Smooth muscle cell (in vitro differentiated cells): ENCODE results near the gene MUC12. TPM values are rescaled to one million over a fixed set of nuclear protein-coding genes. Genes with fewer than 3 reads are reported as not detected.

ENCODE experiments used
- DNase-seq: peaks from one replicate; lab custom pipeline; 2025; ENCODE audit not compliant: unreplicated experiment; lab: John Stamatoyannopoulos, UW
- H2AFZ ChIP-seq: fragments of 200-600 bp; sonication (generic); 2 replicates; pipeline ENCODE4 v1.6.0; 2016; ENCODE audit warnings: antibody characterized with exemption, low read depth, mild to moderate bottlenecking
- H3F3A ChIP-seq: fragments of 200-600 bp; sonication (generic); 2 replicates; pipeline ENCODE4 v1.6.0; 2017; ENCODE audit warnings: antibody characterized with exemption, low read depth
- H3K27ac ChIP-seq: fragments of 200-600 bp; sonication (generic); 2 replicates; pipeline ENCODE4 v1.5.1; 2016; ENCODE audit warnings: low read depth, mild to moderate bottlenecking
- H3K27me3 ChIP-seq: fragments of 200-600 bp; sonication (generic); 2 replicates; pipeline ENCODE4 v1.6.1; 2016; ENCODE audit warnings: low read depth, mild to moderate bottlenecking
- H3K36me3 ChIP-seq: fragments of 200-600 bp; sonication (generic); 2 replicates; pipeline ENCODE4 v1.5.1; 2016; ENCODE audit warnings: low read depth
- H3K4me1 ChIP-seq: fragments of 200-600 bp; sonication (generic); 2 replicates; pipeline ENCODE4 v1.5.1; 2016; ENCODE audit warnings: low read depth
- H3K4me2 ChIP-seq: fragments of 200-600 bp; sonication (generic); 2 replicates; pipeline ENCODE4 v1.6.0; 2016; ENCODE audit warnings: mild to moderate bottlenecking
- H3K4me3 ChIP-seq: fragments of 200-600 bp; sonication (generic); 2 replicates; pipeline ENCODE4 v1.5.1; 2016; ENCODE audit warnings: mild to moderate bottlenecking
- H3K79me2 ChIP-seq: fragments of 200-600 bp; sonication (generic); 2 replicates; pipeline ENCODE4 v1.6.0; 2016; ENCODE audit warnings: low read depth, mild to moderate bottlenecking
- H3K9ac ChIP-seq: fragments of 200-600 bp; sonication (generic); 2 replicates; pipeline ENCODE4 v1.6.0; 2016; ENCODE audit warnings: low read depth
- H3K9me3 ChIP-seq: fragments of 200-600 bp; sonication (generic); replicated peaks from 2 replicates; pipeline ENCODE4 v1.5.1; 2016; ENCODE audit warnings: low read depth
- H4K20me1 ChIP-seq: fragments of 200-600 bp; sonication (generic); 2 replicates; pipeline ENCODE4 v1.6.0; 2016; ENCODE audit warnings: low read depth
- CTCF ChIP-seq: fragments of 200-600 bp; sonication (generic); IDR thresholded peaks from 2 replicates; pipeline ENCODE4 v1.5.1; 2017; ENCODE audit warnings: borderline replicate concordance, mild to moderate bottlenecking, antibody characterized with exemption; ENCODE audit not compliant: insufficient read depth, poor library complexity, severe bottlenecking
- WGBS: methylation state at CpG from one replicate; pipeline ENCODE4 v1.1.7; 2016; ENCODE audit warnings: low lambda C conversion rate; 5-methylcytosine and 5-hydroxymethylcytosine counted together
- polyA plus RNA-seq: library from polyadenylated mRNA; unstranded; fragments of >200 nt; fragmentation: Nextera tagmentation; extraction: Ambion mirVana; gene quantifications from 2 replicates; pipeline ENCODE4 v1.2.1, GENCODE V29; 2016
- total RNA-seq: library from RNA; depleted of rRNA; stranded (reverse); fragments of >200 nt; gene quantifications from 2 replicates; pipeline ENCODE4 v1.2.3, GENCODE V29; 2014

Gene MUC12
- total and polyA plus RNA-seq, 2 experiments from 2014 or later, result 13.5 to 18.0 TPM

GRCh38 chr7:100968031-100968430, 1.3 kb upstream of the MUC12 start:
- 36% methylated on average over 6 of the region's 6 CpGs for WGBS
- no peak overlapping the region for H3K27ac ChIP-seq
- H3K36me3 ChIP-seq, result no peaks in the 10 kb centered on the region
- no peak for TF ChIP-seq CTCF
- H4K20me1 ChIP-seq, result no peaks in the 10 kb centered on the region
- peaks cover 59% of the 10 kb centered on the region for H3K27me3 ChIP-seq
- H3K79me2 ChIP-seq, result no peaks in the 10 kb centered on the region
- peaks cover 6% of the 10 kb centered on the region for H3K4me1 ChIP-seq
- H3K4me3 ChIP-seq, result no peak overlapping the region
- no peaks in the 10 kb centered on the region for H3K9me3 ChIP-seq
- H2AFZ ChIP-seq, result no peak overlapping the region
- no peak for DNase-seq
- no peak overlapping the region for H3K4me2 ChIP-seq
- H3K9ac ChIP-seq, result no peak overlapping the region
- no peaks in the 10 kb centered on the region for H3F3A ChIP-seq

GRCh38 chr7:100968650-100969049, 715 bp upstream of the MUC12 start:
- peaks cover 53% of the 10 kb centered on the region for H3K27me3 ChIP-seq
- DNase-seq, result no peak
- no peak overlapping the region for H3K4me3 ChIP-seq
- H3K4me2 ChIP-seq, result no peak overlapping the region
- no peaks in the 10 kb centered on the region for H3K36me3 ChIP-seq
- no peak overlapping the region for H2AFZ ChIP-seq
- H3F3A ChIP-seq, result no peaks in the 10 kb centered on the region
- no peaks in the 10 kb centered on the region for H3K9me3 ChIP-seq
- H3K79me2 ChIP-seq, result no peaks in the 10 kb centered on the region
- H3K27ac ChIP-seq, result no peak overlapping the region
- no peaks in the 10 kb centered on the region for H4K20me1 ChIP-seq
- H3K4me1 ChIP-seq, result peaks cover 6% of the 10 kb centered on the region
- H3K9ac ChIP-seq, result no peak overlapping the region
- no peak for TF ChIP-seq CTCF
- WGBS, result 64% methylated on average over 3 of the region's 3 CpGs

GRCh38 chr7:100971111-100972001, 2.0 kb downstream of the MUC12 start:
- Histone ChIP-seq H3K4me1 (peaks cover 6% of the 10 kb centered on the region), H3K27me3 (peaks cover 26% of the 10 kb centered on the region), H3K79me2 (no peaks in the 10 kb centered on the region), H3K9ac (no peak overlapping the region), H3K4me2 (no peak overlapping the region), H3K9me3 (no peaks in the 10 kb centered on the region), H2AFZ (no peak overlapping the region), H4K20me1 (no peaks in the 10 kb centered on the region), H3K27ac (no peak overlapping the region), H3K4me3 (no peak overlapping the region), H3F3A (no peaks in the 10 kb centered on the region), H3K36me3 (no peaks in the 10 kb centered on the region)
- no peak for DNase-seq
- 72% methylated on average over 14 of the region's 14 CpGs for WGBS
- no peak for TF ChIP-seq CTCF

GRCh38 chr7:100972002-100972347, 2.6 kb downstream of the MUC12 start:
- Histone ChIP-seq H3K9me3 (no peaks in the 10 kb centered on the region), H2AFZ (no peak overlapping the region), H3K4me1 (peaks cover under 1% of the 10 kb centered on the region), H3F3A (no peaks in the 10 kb centered on the region), H3K9ac (no peak overlapping the region), H3K36me3 (no peaks in the 10 kb centered on the region), H4K20me1 (no peaks in the 10 kb centered on the region), H3K27ac (no peak overlapping the region), H3K4me2 (no peak overlapping the region), H3K79me2 (no peaks in the 10 kb centered on the region), H3K27me3 (peaks cover 19% of the 10 kb centered on the region), H3K4me3 (no peak overlapping the region)
- no peak for DNase-seq
- 73% methylated on average over 7 of the region's 7 CpGs for WGBS
- TF ChIP-seq CTCF, result no peak
